Measurements from ENCODE around the gene MGAT4C.

DNA sequence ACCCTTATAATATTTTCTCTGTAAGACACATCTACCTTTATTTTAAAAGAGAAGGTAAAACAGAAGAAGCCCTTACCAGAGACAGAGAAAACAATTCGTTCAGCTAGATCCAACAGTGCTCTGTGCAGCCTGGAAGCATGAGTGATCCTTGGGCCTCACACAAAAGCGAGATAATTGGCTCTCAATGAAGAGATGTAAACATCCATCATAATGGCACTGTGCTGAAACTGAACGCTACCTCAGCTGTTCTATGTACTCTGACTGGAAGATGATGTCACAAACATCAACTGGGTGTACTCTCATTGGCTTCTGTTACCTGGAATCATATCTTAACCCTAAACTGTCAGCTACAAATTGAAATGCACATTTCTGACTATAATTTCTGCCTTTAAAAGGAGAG, at the start of gene MGAT4C:
- TF ChIP-seq CTCF (IDR thresholded peaks at IDR 0.05; ENCODE audit: extremely low read depth in 1 of 2, insufficient read depth in 1 of 2, low read depth in 1 of 2, low read length in 2 of 2) (no peak), POLR2AphosphoS5 (IDR thresholded peaks at IDR 0.05; ENCODE audit: insufficient read depth, low read depth, low read length) (no peak), EZH2 (IDR thresholded peaks at IDR 0.05; ENCODE audit: borderline replicate concordance, low read depth, low read length, severe bottlenecking) (no peak), MAX (IDR thresholded peaks at IDR 0.05; ENCODE audit: insufficient read depth, insufficient read length) (no peak)

All from endothelial cell of umbilical vein (primary cell).